Activated naive CD8-positive, alpha-beta T cell treated with anti-CD3 and anti-CD28 coated beads, Interleukin-2, amount 10 ng/mL, durations not matched to agents 7 days and 5 days (primary cell): ENCODE data around the gene PUS7. TPM values are rescaled to one million over a fixed set of nuclear protein-coding genes. Genes with fewer than 3 reads are reported as not detected.
A peak's percentile ranks its signal among the peaks of the same experiment; 100 is the strongest.
"Not testable (repeated sequence)": the region's sequence is repeated elsewhere in the genome, so short reads cannot be mapped to it uniquely, and the experiment has no call there.

Source experiments
- ATAC-seq: fragments of 150-1000 bp; cut with Tn5 transposase; one replicate; pipeline ENCODE4 v1.10.0; 2021; ENCODE audit warnings: low read depth, moderate library complexity
- POLR2A ChIA-PET: fragments of 350-600 bp; sonication (Branson Sonifier 250); formaldehyde crosslinking; loops from one replicate; lab custom pipeline; 2021; ENCODE audit warnings: antibody characterized with exemption; lab: Charles Lee
- DNase-seq: peaks from one replicate; pipeline ENCODE4 v3.0.0; 2021
- H3K27ac Mint-ChIP-seq: one replicate; pipeline ENCODE4 v1.8.0; 2022; ENCODE audit warnings: mild to moderate bottlenecking, mixed read lengths
- H3K27me3 Mint-ChIP-seq: one replicate; pipeline ENCODE4 v1.8.0; 2022; ENCODE audit warnings: mild to moderate bottlenecking, moderate library complexity, mixed read lengths
- H3K36me3 Mint-ChIP-seq: one replicate; pipeline ENCODE4 v1.8.0; 2021; ENCODE audit warnings: mild to moderate bottlenecking, mixed read lengths
- H3K4me1 Mint-ChIP-seq: one replicate; pipeline ENCODE4 v1.8.0; 2021; ENCODE audit warnings: mixed read lengths
- H3K4me3 Mint-ChIP-seq: one replicate; pipeline ENCODE4 v1.8.0; 2022; ENCODE audit warnings: mild to moderate bottlenecking, moderate library complexity, mixed read lengths
- H3K9me3 Mint-ChIP-seq: one replicate; pipeline ENCODE4 v1.8.0; 2021; ENCODE audit warnings: mixed read lengths
- total RNA-seq, 2 experiments: library from RNA; stranded (reverse); gene quantifications; one replicate each; pipeline ENCODE4 v1.2.3, GENCODE V29; 2021

The PUS7 gene
- total RNA-seq, 2 experiments from 2014 or later = 8.2 to 9.0 TPM

- no peak overlapping the region for H3K4me3 Mint-ChIP-seq
- no peak overlapping the region for H3K27ac Mint-ChIP-seq
- peaks cover 3% of the 10 kb centered on the region for H3K4me1 Mint-ChIP-seq
- no peaks in the 10 kb centered on the region for H3K9me3 Mint-ChIP-seq
- ATAC-seq (no peak), DNase-seq (no peak)
- no peaks in the 10 kb centered on the region for H3K27me3 Mint-ChIP-seq
- peaks cover 5% of the 10 kb centered on the region for H3K36me3 Mint-ChIP-seq
- POLR2A ChIA-PET = no interaction called here
Measured at GRCh38 chr7:105452085-105452484, 70.0 kb downstream of the PUS7 start.

DNA sequence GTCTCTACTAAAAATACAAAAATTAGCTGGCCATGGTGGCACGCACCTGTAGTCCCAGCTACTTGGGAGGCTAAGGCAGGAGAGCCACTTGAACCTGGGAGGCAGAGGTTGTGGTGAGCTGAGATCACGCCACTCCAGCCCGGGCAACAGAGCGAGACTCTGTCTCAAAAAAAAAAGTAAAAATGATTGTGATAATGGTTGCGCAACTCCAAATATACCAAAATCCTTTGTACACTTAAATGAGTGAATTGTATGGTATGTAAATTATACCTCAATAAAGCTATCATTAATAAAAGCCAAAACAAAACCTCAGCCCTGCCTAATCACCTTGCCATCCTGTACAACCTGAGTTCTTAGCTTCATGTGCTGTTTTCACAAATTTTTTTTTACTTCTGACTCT lies 71.2 kb downstream of the PUS7 start:
- H3K4me1 Mint-ChIP-seq, DNase-seq: not testable (repeated sequence)

GRCh38 chr7:105450177-105450861 lies 71.8 kb downstream of the PUS7 start:
- Mint-ChIP-seq H3K4me3 (no peak overlapping the region), H3K9me3 (no peaks in the 10 kb centered on the region), H3K36me3 (peaks cover 2% of the 10 kb centered on the region), H3K4me1 (peaks cover 3% of the 10 kb centered on the region), H3K27me3 (no peaks in the 10 kb centered on the region), H3K27ac (no peak overlapping the region)
- ATAC-seq (no peak), DNase-seq (no peak)
- POLR2A ChIA-PET = no interaction called here

More for the DNA sequence above, 71.2 kb downstream of the PUS7 start:
- H3K9me3 Mint-ChIP-seq, H3K27me3 Mint-ChIP-seq, H3K4me3 Mint-ChIP-seq, POLR2A ChIA-PET, ATAC-seq, H3K36me3 Mint-ChIP-seq, H3K27ac Mint-ChIP-seq: not testable (repeated sequence)

- H3K27ac Mint-ChIP-seq = no peak overlapping the region
- no peak overlapping the region for H3K4me3 Mint-ChIP-seq
- peaks cover 3% of the 10 kb centered on the region for H3K4me1 Mint-ChIP-seq
- POLR2A ChIA-PET = no interaction called here
- no peak for ATAC-seq
- no peaks in the 10 kb centered on the region for H3K9me3 Mint-ChIP-seq
- H3K27me3 Mint-ChIP-seq = no peaks in the 10 kb centered on the region
- H3K36me3 Mint-ChIP-seq = no peaks in the 10 kb centered on the region
- no peak for DNase-seq
Measured at GRCh38 chr7:105448181-105448580, 73.9 kb downstream of the PUS7 start.

DNA sequence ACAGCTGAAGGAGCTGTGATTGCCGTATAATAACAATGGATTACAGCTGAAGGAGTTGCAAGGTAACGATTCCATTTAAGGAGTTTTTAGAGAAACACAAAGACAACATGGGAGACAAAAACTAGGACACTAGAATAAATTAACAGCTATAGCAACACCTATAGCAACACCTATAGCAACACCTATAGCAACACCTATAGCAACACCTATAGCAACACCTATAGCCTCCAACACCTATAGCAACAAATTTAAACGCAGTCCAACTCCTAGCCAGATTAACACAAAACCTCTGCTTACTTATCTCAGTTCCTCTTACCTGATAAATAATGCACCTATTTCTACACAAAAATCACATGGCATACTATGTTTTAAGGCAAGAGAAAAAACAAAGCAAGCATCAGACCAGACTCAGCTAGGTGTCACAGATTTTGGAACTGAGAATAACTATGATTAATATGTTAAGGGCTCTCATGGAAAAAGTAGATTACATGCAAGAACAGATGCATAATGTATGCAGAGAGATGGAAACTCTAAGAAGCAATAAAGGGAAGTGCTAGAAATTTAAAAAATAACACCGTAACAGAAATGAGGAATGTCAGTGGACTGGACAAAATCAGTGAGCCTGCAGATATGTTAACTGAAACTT lies 77.6 kb downstream of the PUS7 start:
- ATAC-seq = no peak
- no peak overlapping the region for H3K27ac Mint-ChIP-seq
- H3K27me3 Mint-ChIP-seq = no peaks in the 10 kb centered on the region
- no peaks in the 10 kb centered on the region for H3K9me3 Mint-ChIP-seq
- DNase-seq = no peak
- H3K4me1 Mint-ChIP-seq = peaks cover 3% of the 10 kb centered on the region
- no peak overlapping the region for H3K4me3 Mint-ChIP-seq
- H3K36me3 Mint-ChIP-seq = no peaks in the 10 kb centered on the region
- POLR2A ChIA-PET = no interaction called here

DNA sequence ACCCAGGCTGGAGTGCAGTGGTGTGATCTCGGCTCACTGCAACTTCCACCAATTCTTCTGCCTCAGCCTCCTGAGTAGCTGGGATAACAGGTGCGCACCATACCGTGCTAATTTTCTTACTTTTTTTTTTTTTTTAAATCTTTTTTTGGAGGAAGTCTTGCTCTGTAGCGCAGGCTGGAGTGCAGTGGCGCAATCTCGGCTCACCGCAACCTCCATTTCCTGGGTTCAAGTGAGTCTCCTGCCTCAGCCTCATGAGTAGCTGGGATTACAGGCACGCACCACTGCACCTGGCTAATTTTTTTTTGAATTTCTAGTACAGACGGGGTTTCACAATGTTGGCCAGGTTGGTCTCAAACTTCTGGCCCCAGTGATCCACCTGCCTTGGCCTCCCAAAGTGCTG lies 79.9 kb downstream of the PUS7 start:
- H3K36me3 Mint-ChIP-seq, H3K27ac Mint-ChIP-seq, DNase-seq, H3K4me3 Mint-ChIP-seq, H3K4me1 Mint-ChIP-seq, H3K9me3 Mint-ChIP-seq, ATAC-seq, H3K27me3 Mint-ChIP-seq, POLR2A ChIA-PET: not testable (repeated sequence)

DNA sequence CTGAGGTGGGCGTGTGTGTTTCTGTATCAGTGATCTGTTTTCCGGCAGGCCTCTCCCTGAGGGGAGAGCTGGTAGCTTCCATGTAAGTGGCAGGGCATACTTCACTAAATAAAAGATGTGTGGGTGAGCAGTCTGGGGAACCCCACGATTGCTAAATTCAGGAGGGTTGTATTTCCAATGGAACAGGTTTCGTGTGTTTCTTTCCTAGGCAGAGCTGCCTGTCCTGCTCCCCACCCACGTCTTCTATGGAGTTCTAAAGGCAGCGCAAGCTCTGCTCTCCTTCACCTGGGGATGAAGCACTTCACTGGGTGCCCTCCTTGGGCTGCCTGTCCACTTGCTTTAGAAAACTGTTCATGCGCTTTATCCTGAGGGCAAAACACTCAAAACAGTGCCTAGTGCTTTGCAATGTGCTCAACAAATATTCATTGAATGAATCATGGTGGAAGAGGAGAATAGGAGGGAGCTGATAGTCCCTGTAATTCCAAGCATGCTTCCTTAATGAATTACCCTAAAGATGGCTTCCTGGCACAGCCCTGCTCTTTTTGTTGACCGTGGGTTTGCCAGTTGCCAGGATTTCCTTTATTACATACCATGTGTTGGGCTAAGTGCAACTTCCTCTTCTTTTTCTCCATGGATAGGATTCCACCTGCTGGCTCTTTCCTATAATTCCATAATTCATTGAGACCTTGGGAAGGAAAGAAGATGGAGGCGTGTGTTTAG lies 82.7 kb downstream of the PUS7 start:
- Mint-ChIP-seq H3K27ac (no peak overlapping the region), H3K27me3 (peaks cover 2% of the 10 kb centered on the region), H3K4me1 (no peaks in the 10 kb centered on the region), H3K4me3 (no peak overlapping the region), H3K36me3 (no peaks in the 10 kb centered on the region), H3K9me3 (no peaks in the 10 kb centered on the region)
- ATAC-seq = no peak
- POLR2A ChIA-PET = interaction anchor here (0.6 kb wide), 1 partner anchor 541 kb away, joined by 3 read pairs; no protein-coding TSS in a partner anchor
- no peak for DNase-seq

- POLR2A ChIA-PET = no interaction called here
Measured at GRCh38 chr7:105438847-105439173, 83.3 kb downstream of the PUS7 start.

DNA sequence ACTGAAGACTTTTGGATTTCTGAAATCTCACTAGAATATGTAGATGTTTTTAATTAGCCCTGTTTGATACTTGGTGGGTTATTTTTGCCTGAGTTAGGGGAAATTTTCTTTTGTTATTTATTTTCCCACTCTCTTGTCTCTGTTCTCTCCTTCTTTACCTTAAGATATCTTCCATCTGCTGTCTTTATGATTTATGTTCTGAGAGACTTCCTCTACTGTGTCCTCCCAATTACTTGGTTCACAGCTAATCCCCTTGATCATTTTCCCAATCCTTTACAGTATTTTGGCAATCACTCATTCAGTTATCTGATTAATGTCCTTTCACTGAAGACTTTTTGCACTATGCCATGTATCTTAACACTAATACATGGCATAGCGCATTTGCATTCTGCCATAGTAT lies 83.8 kb downstream of the PUS7 start:
- Mint-ChIP-seq H3K36me3 (no peaks in the 10 kb centered on the region), H3K4me1 (no peaks in the 10 kb centered on the region), H3K27ac (no peak overlapping the region), H3K27me3 (peaks cover 2% of the 10 kb centered on the region), H3K9me3 (no peaks in the 10 kb centered on the region), H3K4me3 (no peak overlapping the region)
- POLR2A ChIA-PET = no interaction called here
- DNase-seq (no peak), ATAC-seq (no peak)

More at GRCh38 chr7:105438847-105439173, 83.3 kb downstream of the PUS7 start:
- Mint-ChIP-seq H3K27me3 (peaks cover 2% of the 10 kb centered on the region), H3K4me1 (no peaks in the 10 kb centered on the region), H3K36me3 (no peaks in the 10 kb centered on the region), H3K9me3 (no peaks in the 10 kb centered on the region), H3K4me3 (no peak overlapping the region), H3K27ac (no peak overlapping the region)
- ATAC-seq (no peak), DNase-seq (no peak)

DNA sequence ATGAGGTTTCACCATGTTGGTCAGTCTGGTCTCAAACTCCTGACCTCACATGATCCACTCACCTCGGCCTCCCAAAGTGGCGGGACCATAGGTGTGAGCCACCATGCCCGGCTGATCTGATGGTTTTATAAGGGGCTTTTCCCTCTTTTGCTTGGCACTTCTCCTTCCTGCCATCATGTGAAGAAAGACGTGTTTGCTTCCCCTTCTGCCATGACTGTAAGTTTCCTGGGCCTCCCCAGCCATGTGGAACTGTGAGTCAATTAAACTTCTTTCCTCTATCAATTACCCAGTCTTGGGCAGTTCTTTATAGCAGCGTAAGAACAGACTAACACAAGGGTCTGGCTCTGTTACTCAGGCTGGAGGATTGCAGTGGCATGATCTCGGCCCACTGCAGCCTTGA lies 84.7 kb downstream of the PUS7 start:
- H3K4me3 Mint-ChIP-seq, POLR2A ChIA-PET: not testable (repeated sequence)

DNA sequence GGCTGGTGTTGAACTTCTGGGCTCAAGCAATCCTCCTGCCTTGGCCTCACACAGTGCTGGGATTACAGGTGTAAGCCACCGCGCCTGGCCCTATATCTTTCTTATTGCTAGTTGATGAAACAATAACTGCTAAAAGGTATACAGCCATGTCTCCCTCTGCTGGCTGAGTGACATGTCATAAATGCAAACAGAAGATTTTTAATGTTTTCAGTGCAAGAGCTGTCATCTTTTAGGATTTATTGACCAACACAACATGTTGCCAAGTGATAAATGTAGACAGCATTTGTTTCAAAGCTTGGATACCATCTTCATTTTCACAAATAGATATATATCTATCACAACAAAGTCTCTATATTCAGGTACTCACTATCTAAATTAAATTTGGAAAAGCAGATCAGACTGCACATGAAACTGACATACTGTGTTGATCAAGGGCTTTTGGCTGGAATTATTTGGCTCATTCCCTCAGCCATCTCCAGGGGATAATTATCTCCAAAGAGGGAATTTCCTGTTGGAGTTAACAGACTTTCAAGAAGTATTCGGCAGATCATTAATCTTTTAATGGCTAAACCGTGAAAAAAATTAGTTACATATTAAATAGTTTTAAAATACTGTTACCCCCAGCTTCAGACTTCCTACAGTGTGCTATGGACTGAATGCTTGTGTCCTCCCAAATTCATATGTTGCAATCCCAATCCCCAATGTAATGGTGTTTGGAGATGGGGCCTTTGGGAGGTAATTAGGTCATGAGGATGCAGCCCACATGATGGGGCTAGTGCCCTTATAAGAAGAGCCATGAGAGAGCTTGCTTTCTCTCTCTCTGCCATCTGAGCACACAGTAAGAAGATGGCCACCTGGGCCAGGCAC lies 92.1 kb downstream of the PUS7 start:
- POLR2A ChIA-PET = no interaction called here
- ATAC-seq (peak; percentile 52), DNase-seq (no peak)
- Mint-ChIP-seq H3K36me3 (no peaks in the 10 kb centered on the region), H3K4me3 (no peak overlapping the region), H3K27me3 (no peaks in the 10 kb centered on the region), H3K9me3 (peaks cover 2% of the 10 kb centered on the region), H3K4me1 (no peaks in the 10 kb centered on the region), H3K27ac (no peak overlapping the region)

More for the DNA sequence above, 84.7 kb downstream of the PUS7 start:
- H3K27ac Mint-ChIP-seq, H3K4me1 Mint-ChIP-seq, H3K9me3 Mint-ChIP-seq, ATAC-seq, H3K36me3 Mint-ChIP-seq, DNase-seq, H3K27me3 Mint-ChIP-seq: not testable (repeated sequence)

DNA sequence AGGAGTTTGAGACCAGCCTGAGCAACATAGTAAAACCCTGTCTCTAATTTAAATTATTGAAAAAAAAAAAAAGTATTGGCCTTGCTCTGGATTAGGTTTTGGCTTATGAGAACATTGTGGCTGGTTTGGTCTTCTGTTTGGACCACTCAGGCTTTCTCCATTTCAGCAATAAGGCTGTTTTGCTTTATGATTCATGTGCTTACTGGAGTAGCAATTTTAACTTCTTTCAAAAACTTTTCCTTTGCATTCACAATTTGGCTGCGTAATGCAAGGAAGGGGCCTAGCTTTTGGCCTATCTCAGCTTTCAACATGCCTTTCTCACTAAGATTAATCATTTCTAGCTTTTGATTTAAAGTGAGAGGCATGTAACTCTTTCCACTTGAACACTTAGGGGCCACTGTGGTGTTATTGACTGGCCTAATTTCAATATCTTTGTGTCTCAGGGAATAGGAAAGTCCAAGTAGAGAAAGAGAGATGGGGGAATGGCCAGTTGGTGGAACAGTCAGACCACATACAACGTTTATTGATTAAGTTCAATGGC lies 95.4 kb downstream of the PUS7 start:
- DNase-seq (no peak), ATAC-seq (no peak)
- no peak overlapping the region for H3K4me3 Mint-ChIP-seq
- H3K27ac Mint-ChIP-seq = no peak overlapping the region
- H3K27me3 Mint-ChIP-seq = no peaks in the 10 kb centered on the region
- POLR2A ChIA-PET = no interaction called here
- H3K4me1 Mint-ChIP-seq = no peaks in the 10 kb centered on the region
- peaks cover 2% of the 10 kb centered on the region for H3K9me3 Mint-ChIP-seq
- no peaks in the 10 kb centered on the region for H3K36me3 Mint-ChIP-seq

DNA sequence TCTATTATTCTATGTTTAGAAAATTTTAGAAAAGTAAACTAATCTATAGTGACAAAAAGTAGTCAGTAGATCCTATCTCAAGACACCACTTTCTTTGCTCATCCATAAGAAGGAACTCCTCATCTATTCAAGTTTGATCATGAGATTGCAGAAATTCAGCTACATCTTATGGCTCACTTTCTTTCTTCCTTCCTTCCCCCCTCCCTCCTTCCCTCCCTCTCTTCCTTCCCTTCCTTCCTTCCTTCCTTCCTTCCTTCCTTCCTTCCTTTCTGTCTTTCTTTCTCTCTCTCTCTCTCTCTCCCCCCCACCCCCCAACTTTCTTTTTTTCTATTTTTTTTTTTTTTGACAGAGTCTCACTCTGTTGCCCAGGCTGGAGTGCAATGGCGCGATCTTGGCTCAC lies 98.1 kb downstream of the PUS7 start:
- Mint-ChIP-seq H3K4me1 (no peaks in the 10 kb centered on the region), H3K9me3 (peaks cover 2% of the 10 kb centered on the region), H3K27me3 (peaks cover 2% of the 10 kb centered on the region), H3K27ac (no peak overlapping the region), H3K36me3 (no peaks in the 10 kb centered on the region), H3K4me3 (no peak overlapping the region)
- no peak for DNase-seq
- ATAC-seq = no peak
- POLR2A ChIA-PET = no interaction called here
